ENCODE measurements around the gene NUDT7. TPM values are rescaled to one million over a fixed set of nuclear protein-coding genes. Genes with fewer than 3 reads are reported as not detected.

The NUDT7 gene
- total and polyA plus RNA-seq, 9 of the 15 experiments (the other 6 are each of a cell fraction or from before 2014, with no cell fraction given), result 5.6 to 24.2 (median 10.5) TPM

DNA sequence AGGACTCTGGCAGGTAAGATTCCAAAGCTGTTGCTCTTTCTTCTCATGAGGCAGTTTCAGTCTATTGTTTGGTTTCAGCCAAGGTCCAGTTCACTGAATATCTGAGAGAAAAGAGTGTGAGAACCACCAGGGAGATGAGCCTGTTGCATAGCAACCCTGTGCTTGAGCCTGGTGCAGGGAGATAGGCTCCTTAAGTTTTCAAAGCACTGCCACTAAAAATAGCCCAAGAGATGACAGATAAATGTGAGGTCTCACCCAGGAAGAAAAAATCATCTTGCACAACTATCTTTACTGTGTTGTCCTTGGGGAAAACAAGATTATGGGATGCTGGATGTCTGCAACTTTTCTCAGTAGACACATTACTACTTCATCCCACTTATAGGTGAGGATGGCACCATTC, 26.2 kb upstream of the NUDT7 start (continued):
- TF ChIP-seq TFAM (CRISPR knock-in tag; conservative IDR thresholded peaks at IDR 0.05) (no peak), FOXP1 (CRISPR knock-in tag; IDR thresholded peaks at IDR 0.05) (no peak), TSC22D4 (tag; IDR thresholded peaks at IDR 0.05) (no peak), ZNF143 (CRISPR knock-in tag; IDR thresholded peaks at IDR 0.05) (no peak), U2AF1 (optimal IDR thresholded peaks at IDR 0.05; ENCODE audit: low read depth, low read length) (no peak), RBM22 (IDR thresholded peaks at IDR 0.05; ENCODE audit: low read depth, low read length, poor library complexity, severe bottlenecking) (no peak), TEAD1 (CRISPR knock-in tag; IDR thresholded peaks at IDR 0.05) (no peak), POLR3A (IDR thresholded peaks at IDR 0.05; ENCODE audit: borderline replicate concordance, extremely low read depth, insufficient read depth, insufficient read length) (no peak), POLR3G (IDR thresholded peaks at IDR 0.05; ENCODE audit: extremely low read depth, insufficient read length, insufficient replicate concordance) (no peak), FIP1L1 (IDR thresholded peaks at IDR 0.05; ENCODE audit: low read depth, low read length, poor library complexity, severe bottlenecking) (no peak), SMAD3 (CRISPR knock-in tag; conservative IDR thresholded peaks at IDR 0.05) (no peak)
- TF ChIP-seq, protein P1, sequence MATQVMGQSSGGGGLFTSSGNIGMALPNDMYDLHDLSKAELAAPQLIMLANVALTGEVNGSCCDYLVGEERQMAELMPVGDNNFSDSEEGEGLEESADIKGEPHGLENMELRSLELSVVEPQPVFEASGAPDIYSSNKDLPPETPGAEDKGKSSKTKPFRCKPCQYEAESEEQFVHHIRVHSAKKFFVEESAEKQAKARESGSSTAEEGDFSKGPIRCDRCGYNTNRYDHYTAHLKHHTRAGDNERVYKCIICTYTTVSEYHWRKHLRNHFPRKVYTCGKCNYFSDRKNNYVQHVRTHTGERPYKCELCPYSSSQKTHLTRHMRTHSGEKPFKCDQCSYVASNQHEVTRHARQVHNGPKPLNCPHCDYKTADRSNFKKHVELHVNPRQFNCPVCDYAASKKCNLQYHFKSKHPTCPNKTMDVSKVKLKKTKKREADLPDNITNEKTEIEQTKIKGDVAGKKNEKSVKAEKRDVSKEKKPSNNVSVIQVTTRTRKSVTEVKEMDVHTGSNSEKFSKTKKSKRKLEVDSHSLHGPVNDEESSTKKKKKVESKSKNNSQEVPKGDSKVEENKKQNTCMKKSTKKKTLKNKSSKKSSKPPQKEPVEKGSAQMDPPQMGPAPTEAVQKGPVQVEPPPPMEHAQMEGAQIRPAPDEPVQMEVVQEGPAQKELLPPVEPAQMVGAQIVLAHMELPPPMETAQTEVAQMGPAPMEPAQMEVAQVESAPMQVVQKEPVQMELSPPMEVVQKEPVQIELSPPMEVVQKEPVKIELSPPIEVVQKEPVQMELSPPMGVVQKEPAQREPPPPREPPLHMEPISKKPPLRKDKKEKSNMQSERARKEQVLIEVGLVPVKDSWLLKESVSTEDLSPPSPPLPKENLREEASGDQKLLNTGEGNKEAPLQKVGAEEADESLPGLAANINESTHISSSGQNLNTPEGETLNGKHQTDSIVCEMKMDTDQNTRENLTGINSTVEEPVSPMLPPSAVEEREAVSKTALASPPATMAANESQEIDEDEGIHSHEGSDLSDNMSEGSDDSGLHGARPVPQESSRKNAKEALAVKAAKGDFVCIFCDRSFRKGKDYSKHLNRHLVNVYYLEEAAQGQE (IDR thresholded peaks at IDR 0.05; ENCODE audit: borderline replicate concordance), result no peak
- TF ChIP-seq, protein P1 (CRISPR knock-in tag; IDR thresholded peaks at IDR 0.05; ENCODE audit: low read depth), result no peak
- TF ChIP-seq, protein P2, sequence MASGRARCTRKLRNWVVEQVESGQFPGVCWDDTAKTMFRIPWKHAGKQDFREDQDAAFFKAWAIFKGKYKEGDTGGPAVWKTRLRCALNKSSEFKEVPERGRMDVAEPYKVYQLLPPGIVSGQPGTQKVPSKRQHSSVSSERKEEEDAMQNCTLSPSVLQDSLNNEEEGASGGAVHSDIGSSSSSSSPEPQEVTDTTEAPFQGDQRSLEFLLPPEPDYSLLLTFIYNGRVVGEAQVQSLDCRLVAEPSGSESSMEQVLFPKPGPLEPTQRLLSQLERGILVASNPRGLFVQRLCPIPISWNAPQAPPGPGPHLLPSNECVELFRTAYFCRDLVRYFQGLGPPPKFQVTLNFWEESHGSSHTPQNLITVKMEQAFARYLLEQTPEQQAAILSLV (tag; IDR thresholded peaks at IDR 0.05), result no peak
- TF ChIP-seq, protein P3, sequence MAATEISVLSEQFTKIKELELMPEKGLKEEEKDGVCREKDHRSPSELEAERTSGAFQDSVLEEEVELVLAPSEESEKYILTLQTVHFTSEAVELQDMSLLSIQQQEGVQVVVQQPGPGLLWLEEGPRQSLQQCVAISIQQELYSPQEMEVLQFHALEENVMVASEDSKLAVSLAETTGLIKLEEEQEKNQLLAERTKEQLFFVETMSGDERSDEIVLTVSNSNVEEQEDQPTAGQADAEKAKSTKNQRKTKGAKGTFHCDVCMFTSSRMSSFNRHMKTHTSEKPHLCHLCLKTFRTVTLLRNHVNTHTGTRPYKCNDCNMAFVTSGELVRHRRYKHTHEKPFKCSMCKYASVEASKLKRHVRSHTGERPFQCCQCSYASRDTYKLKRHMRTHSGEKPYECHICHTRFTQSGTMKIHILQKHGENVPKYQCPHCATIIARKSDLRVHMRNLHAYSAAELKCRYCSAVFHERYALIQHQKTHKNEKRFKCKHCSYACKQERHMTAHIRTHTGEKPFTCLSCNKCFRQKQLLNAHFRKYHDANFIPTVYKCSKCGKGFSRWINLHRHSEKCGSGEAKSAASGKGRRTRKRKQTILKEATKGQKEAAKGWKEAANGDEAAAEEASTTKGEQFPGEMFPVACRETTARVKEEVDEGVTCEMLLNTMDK (IDR thresholded peaks at IDR 0.05; ENCODE audit: borderline replicate concordance, insufficient read depth, low read depth, low read length, poor library complexity, severe bottlenecking), result no peak
- TF ChIP-seq, protein P4, sequence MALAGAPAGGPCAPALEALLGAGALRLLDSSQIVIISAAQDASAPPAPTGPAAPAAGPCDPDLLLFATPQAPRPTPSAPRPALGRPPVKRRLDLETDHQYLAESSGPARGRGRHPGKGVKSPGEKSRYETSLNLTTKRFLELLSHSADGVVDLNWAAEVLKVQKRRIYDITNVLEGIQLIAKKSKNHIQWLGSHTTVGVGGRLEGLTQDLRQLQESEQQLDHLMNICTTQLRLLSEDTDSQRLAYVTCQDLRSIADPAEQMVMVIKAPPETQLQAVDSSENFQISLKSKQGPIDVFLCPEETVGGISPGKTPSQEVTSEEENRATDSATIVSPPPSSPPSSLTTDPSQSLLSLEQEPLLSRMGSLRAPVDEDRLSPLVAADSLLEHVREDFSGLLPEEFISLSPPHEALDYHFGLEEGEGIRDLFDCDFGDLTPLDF (CRISPR knock-in tag; IDR thresholded peaks at IDR 0.05), result no peak

Data from K562 (cell line).